Calu3 (cell line): Measurements from ENCODE around the gene COL15A1. TPM values are rescaled to one million over a fixed set of nuclear protein-coding genes. Genes with fewer than 3 reads are reported as not detected.

Source experiments
- BruUV-seq: library from RNA; stranded (reverse); fragments of 400-500 nt; replicated peaks from 2 replicates; lab custom pipeline; 2021; lab: Mats Ljungman, UMichigan
- CTCF ChIA-PET: fragments of 300-600 bp; sonication (Branson Sonifier 250); formaldehyde crosslinking; loops from one replicate; lab custom pipeline; 2022; ENCODE audit warnings: antibody characterized with exemption; lab: Charles Lee
- DNase-seq: peaks from one replicate; pipeline ENCODE4 v3.0.0; 2022
- H3K27ac Mint-ChIP-seq: one replicate; pipeline ENCODE4 v1.8.0; 2022; ENCODE audit warnings: mixed read lengths; ENCODE audit not compliant: unreplicated experiment
- H3K27me3 Mint-ChIP-seq: one replicate; pipeline ENCODE4 v1.8.0; 2022; ENCODE audit warnings: mixed read lengths; ENCODE audit not compliant: unreplicated experiment
- H3K36me3 Mint-ChIP-seq: one replicate; pipeline ENCODE4 v1.8.0; 2022; ENCODE audit warnings: mild to moderate bottlenecking, moderate library complexity, mixed read lengths; ENCODE audit not compliant: insufficient read depth, unreplicated experiment
- H3K4me1 Mint-ChIP-seq: one replicate; pipeline ENCODE4 v1.8.0; 2022; ENCODE audit warnings: mild to moderate bottlenecking, low read depth, mixed read lengths; ENCODE audit not compliant: unreplicated experiment
- H3K4me3 Mint-ChIP-seq: one replicate; pipeline ENCODE4 v1.8.0; 2022; ENCODE audit warnings: mild to moderate bottlenecking, low read depth, moderate library complexity, mixed read lengths; ENCODE audit not compliant: unreplicated experiment
- H3K9me3 Mint-ChIP-seq: one replicate; pipeline ENCODE4 v1.8.0; 2022; ENCODE audit warnings: low read depth, mixed read lengths; ENCODE audit not compliant: unreplicated experiment
- CTCF ChIP-seq: fragments of 200-600 bp; IDR thresholded peaks from one replicate; pipeline ENCODE4 v1.8.0; 2022; ENCODE audit warnings: antibody characterized with exemption; ENCODE audit not compliant: unreplicated experiment
- intact Hi-C: fragments of 100-400 bp; cut with micrococcal nuclease; formaldehyde crosslinking; loops from one replicate; pipeline ENCODE4 v1.10.0; 2022; ENCODE audit not compliant: unreplicated experiment
- total RNA-seq: library from RNA; stranded (reverse); gene quantifications from 2 replicates; pipeline ENCODE4 v1.2.3, GENCODE V29; 2022

Gene COL15A1
- total RNA-seq, 1 experiment from 2014 or later = not detected

GRCh38 chr9:98992885-98993569 is 49.3 kb downstream of the COL15A1 start:
- DNase-seq = no peak
- intact Hi-C loops = no loop called here
- no peak for TF ChIP-seq CTCF
- Mint-ChIP-seq H3K9me3 (no peaks in the 10 kb centered on the region), H3K36me3 (no peaks in the 10 kb centered on the region), H3K4me1 (peaks cover 6% of the 10 kb centered on the region), H3K27me3 (peaks cover 72% of the 10 kb centered on the region), H3K27ac (no peak overlapping the region), H3K4me3 (no peak overlapping the region)
- no TSS peak for BruUV-seq
- CTCF ChIA-PET = interaction anchor here (1.2 kb wide), 1 partner anchor 9 kb away, joined by 4 read pairs; no protein-coding TSS in a partner anchor

- Mint-ChIP-seq H3K27ac (no peak overlapping the region), H3K4me3 (no peak overlapping the region), H3K27me3 (peaks cover 77% of the 10 kb centered on the region), H3K4me1 (peaks cover 6% of the 10 kb centered on the region), H3K36me3 (no peaks in the 10 kb centered on the region), H3K9me3 (no peaks in the 10 kb centered on the region)
- DNase-seq = peak; percentile 23
- BruUV-seq = no TSS peak
- no peak for TF ChIP-seq CTCF
- intact Hi-C loops = no loop called here
- CTCF ChIA-PET = interaction anchor here (1.2 kb wide), 1 partner anchor 8 kb away, joined by 4 read pairs; no protein-coding TSS in a partner anchor
These were observed 49.9 kb downstream of the COL15A1 start for GRCh38 chr9:98993570-98993945.

DNA sequence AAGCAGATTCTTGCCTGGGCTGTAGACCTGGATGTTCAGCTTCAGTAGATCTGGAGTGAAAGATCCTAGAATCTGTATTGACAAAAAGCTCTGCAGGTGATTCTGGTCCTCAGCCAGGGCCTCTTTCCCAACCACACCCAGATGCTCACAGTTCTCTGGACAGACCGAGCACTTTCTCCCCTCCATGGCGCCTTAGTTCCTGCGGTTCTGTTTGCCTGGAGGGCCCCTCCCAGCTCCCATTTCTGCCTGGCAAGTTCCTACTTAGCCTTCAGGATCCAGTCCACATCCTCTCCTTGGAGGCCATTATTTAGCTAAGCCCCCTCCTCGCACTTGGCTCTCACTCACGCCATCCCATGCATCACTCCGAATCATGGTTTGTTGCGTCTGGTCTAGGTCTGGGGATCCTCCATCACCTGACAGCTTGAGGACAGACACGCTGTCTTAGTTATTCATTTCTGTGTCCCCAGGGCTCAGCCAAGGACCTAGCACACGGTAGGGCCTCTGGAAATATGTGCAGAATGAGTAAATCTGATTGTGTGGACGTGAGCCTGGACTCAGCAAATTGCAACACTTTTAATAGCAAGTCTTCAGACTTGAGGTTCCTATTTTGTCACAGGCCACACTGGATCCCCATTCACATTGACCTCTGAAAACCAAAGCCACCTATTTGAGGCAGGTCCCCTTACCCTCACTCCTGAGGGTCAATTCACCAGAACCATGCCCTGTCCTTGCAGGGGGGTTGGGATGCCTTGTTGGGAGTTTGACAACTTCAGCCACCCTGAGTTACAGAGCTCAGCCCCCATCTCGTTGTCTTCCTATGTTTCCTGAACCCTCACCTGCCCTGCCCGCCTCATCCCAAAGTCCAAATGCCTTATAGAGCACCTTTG is 50.7 kb downstream of the COL15A1 start:
- no peaks in the 10 kb centered on the region for H3K9me3 Mint-ChIP-seq
- no peak overlapping the region for H3K27ac Mint-ChIP-seq
- DNase-seq = no peak
- intact Hi-C loops = loop anchor here (5.0 kb wide), 1 partner anchor 132 kb away; no protein-coding TSS in a partner anchor
- no peak for TF ChIP-seq CTCF
- CTCF ChIA-PET = no interaction called here
- H3K27me3 Mint-ChIP-seq = peaks cover 74% of the 10 kb centered on the region
- no TSS peak for BruUV-seq
- H3K4me1 Mint-ChIP-seq = peaks cover 6% of the 10 kb centered on the region
- no peak overlapping the region for H3K4me3 Mint-ChIP-seq
- H3K36me3 Mint-ChIP-seq = no peaks in the 10 kb centered on the region

DNA sequence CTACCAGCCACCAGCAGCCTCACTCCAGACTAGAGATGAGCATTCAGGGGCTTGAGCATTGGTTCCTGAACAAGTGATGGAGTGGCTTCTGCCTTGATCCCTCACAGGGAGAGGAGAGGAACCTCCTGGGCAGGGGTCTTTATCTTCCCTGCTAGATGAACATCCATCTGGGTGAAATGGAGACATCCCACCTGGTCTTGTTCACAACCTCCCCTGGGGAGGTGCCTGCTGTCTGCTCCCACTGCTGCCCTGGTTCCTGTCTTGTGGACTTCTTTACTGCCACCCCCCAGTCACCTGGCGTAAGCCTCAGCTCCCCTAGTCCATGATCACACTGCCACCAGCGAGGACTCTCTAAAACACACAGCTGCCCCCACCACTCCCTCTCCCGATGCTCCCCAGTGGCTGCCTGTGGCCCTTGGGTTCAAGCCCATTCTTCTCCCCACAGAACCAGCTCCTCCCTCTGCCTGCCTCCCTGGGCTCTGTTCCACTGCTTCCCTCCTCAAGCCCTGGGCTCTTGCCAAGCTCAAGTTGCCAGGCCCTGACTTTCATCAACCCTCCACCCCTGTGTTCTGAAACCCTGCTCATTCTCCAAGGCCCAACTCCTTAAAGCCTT is 51.5 kb downstream of the COL15A1 start:
- Mint-ChIP-seq H3K27ac (no peak overlapping the region), H3K4me3 (no peak overlapping the region), H3K27me3 (peaks cover 67% of the 10 kb centered on the region), H3K4me1 (peaks cover 6% of the 10 kb centered on the region), H3K36me3 (no peaks in the 10 kb centered on the region), H3K9me3 (no peaks in the 10 kb centered on the region)
- CTCF ChIA-PET = no interaction called here
- intact Hi-C loops = loop anchor here (5.0 kb wide), 1 partner anchor 133 kb away; no protein-coding TSS in a partner anchor
- TF ChIP-seq CTCF = no peak
- no TSS peak for BruUV-seq
- DNase-seq = no peak
